HCT116 (cell line): ENCODE results near the gene NOS3.

ENCODE experiments used
- CEBPB ChIP-seq: IDR thresholded peaks from 2 replicates; pipeline ENCODE4 v1.6.1; 2012; ENCODE audit warnings: low read depth
- EGR1 ChIP-seq: IDR thresholded peaks from 2 replicates; pipeline ENCODE4 v1.6.1; 2012; ENCODE audit warnings: low read depth
- EZH2 ChIP-seq: fragments of 200-600 bp; sonication (generic); IDR thresholded peaks from 2 replicates; pipeline ENCODE4 v1.6.1; 2017; ENCODE audit warnings: antibody characterized with exemption, mixed run types
- EZH2phosphoT487 ChIP-seq: fragments of 200-600 bp; IDR thresholded peaks from 2 replicates; pipeline ENCODE4 v1.6.1; 2018; ENCODE audit warnings: antibody characterized with exemption, borderline replicate concordance
- FOSL1 ChIP-seq: IDR thresholded peaks from 2 replicates; pipeline ENCODE4 v1.6.1; 2012; ENCODE audit warnings: low read depth
- POLR2A ChIP-seq: IDR thresholded peaks from 2 replicates; pipeline ENCODE4 v1.7.0; 2011; ENCODE audit warnings: borderline replicate concordance; ENCODE audit not compliant: insufficient read depth, insufficient read length; ENCODE audit errors: extremely low read depth
- POLR2AphosphoS5 ChIP-seq: IDR thresholded peaks from 2 replicates; pipeline ENCODE4 v1.6.1; 2011; ENCODE audit warnings: mild to moderate bottlenecking, low read depth, low read length, moderate library complexity
- SRF ChIP-seq: IDR thresholded peaks from 2 replicates; pipeline ENCODE4 v1.6.1; 2012; ENCODE audit warnings: low read depth
- TCF7L2 ChIP-seq: IDR thresholded peaks from 2 replicates; pipeline ENCODE4 v1.7.0; 2011; ENCODE audit warnings: borderline replicate concordance, inconsistent platforms; ENCODE audit not compliant: insufficient read depth, insufficient read length; ENCODE audit errors: extremely low read depth
- ZFX ChIP-seq: fragments of 450-650 bp; IDR thresholded peaks from 2 replicates; pipeline ENCODE4 v1.6.1; 2017
- ZNF274 ChIP-seq: fragments of 200-500 bp; sonication (Bioruptor generic); IDR thresholded peaks from 2 replicates; pipeline ENCODE4 v1.6.1; 2014; ENCODE audit warnings: mild to moderate bottlenecking, low read depth, low read length, inconsistent platforms
- TF ChIP-seq, protein P1 (sequence below), 3 experiments: fragments of 200-600 bp in 1 of 3; sonication (generic) in 1 of 3; IDR thresholded peaks in 2 of 3; conservative IDR thresholded peaks in 1 of 3; 2 replicates each; pipeline ENCODE4 v1.5.1; 2012 to 2017; ENCODE audit warnings: low read depth in 2 of 3, low read length in 2 of 3, antibody characterized with exemption in 1 of 3, borderline replicate concordance in 1 of 3, control low read depth in 1 of 3, mild to moderate bottlenecking in 1 of 3, mixed read lengths in 1 of 3, mixed run types in 1 of 3, moderate library complexity in 1 of 3; ENCODE audit not compliant: insufficient read depth in 1 of 3
- TF ChIP-seq, protein P2 (sequence below): IDR thresholded peaks from 2 replicates; pipeline ENCODE4 v1.6.1; 2012
- TF ChIP-seq, protein P3 (sequence below): IDR thresholded peaks from 2 replicates; pipeline ENCODE4 v1.6.1; 2011; ENCODE audit warnings: mild to moderate bottlenecking, low read length, moderate library complexity; ENCODE audit not compliant: insufficient replicate concordance; ENCODE audit errors: extremely low read depth

DNA sequence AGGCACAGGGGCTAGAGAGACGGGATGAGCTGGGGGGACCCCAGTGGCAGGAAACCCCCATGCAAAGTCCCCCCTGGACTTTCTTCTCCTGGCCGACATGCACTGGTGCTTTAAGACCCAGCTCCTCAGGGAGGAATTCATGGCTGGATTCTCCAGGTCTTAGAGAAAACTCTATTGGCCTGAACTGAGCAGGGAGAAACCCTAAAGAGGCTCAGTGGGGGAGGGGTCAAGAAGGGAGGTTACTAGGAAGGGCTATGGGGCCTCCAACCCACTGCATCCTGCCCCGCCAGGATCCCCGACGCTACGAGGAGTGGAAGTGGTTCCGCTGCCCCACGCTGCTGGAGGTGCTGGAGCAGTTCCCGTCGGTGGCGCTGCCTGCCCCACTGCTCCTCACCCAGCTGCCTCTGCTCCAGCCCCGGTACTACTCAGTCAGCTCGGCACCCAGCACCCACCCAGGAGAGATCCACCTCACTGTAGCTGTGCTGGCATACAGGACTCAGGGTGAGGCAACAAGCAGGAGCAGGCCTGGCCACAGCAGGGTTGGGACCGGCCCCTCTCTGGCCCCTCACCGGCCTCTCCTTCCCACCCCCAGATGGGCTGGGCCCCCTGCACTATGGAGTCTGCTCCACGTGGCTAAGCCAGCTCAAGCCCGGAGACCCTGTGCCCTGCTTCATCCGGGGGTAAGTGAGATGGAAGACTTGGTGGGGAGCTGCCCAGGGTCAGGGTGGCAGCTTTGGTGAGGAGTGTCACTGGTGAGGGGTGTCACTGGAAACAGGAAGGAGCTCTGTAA lies 19.7 kb downstream of the NOS3 start:
- TF ChIP-seq TCF7L2 (no peak), POLR2A (no peak), EZH2phosphoT487 (no peak), ZNF274 (no peak), POLR2AphosphoS5 (no peak), SRF (no peak), FOSL1 (no peak), EZH2 (no peak), ZFX (no peak), EGR1 (no peak), CEBPB (no peak)
- TF ChIP-seq, protein P1, sequence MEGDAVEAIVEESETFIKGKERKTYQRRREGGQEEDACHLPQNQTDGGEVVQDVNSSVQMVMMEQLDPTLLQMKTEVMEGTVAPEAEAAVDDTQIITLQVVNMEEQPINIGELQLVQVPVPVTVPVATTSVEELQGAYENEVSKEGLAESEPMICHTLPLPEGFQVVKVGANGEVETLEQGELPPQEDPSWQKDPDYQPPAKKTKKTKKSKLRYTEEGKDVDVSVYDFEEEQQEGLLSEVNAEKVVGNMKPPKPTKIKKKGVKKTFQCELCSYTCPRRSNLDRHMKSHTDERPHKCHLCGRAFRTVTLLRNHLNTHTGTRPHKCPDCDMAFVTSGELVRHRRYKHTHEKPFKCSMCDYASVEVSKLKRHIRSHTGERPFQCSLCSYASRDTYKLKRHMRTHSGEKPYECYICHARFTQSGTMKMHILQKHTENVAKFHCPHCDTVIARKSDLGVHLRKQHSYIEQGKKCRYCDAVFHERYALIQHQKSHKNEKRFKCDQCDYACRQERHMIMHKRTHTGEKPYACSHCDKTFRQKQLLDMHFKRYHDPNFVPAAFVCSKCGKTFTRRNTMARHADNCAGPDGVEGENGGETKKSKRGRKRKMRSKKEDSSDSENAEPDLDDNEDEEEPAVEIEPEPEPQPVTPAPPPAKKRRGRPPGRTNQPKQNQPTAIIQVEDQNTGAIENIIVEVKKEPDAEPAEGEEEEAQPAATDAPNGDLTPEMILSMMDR (IDR thresholded peaks at IDR 0.05 in 2 of 3, conservative IDR thresholded peaks at IDR 0.05 in 1 of 3; ENCODE audit: borderline replicate concordance in 1 of 3, insufficient read depth in 1 of 3, low read depth in 2 of 3, low read length in 2 of 3): no peak
- TF ChIP-seq, protein P2, sequence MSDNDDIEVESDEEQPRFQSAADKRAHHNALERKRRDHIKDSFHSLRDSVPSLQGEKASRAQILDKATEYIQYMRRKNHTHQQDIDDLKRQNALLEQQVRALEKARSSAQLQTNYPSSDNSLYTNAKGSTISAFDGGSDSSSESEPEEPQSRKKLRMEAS: no peak
- TF ChIP-seq, protein P3, sequence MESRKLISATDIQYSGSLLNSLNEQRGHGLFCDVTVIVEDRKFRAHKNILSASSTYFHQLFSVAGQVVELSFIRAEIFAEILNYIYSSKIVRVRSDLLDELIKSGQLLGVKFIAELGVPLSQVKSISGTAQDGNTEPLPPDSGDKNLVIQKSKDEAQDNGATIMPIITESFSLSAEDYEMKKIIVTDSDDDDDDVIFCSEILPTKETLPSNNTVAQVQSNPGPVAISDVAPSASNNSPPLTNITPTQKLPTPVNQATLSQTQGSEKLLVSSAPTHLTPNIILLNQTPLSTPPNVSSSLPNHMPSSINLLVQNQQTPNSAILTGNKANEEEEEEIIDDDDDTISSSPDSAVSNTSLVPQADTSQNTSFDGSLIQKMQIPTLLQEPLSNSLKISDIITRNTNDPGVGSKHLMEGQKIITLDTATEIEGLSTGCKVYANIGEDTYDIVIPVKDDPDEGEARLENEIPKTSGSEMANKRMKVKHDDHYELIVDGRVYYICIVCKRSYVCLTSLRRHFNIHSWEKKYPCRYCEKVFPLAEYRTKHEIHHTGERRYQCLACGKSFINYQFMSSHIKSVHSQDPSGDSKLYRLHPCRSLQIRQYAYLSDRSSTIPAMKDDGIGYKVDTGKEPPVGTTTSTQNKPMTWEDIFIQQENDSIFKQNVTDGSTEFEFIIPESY: no peak
